ENCODE results near the gene BORCS6. TPM values are rescaled to one million over a fixed set of nuclear protein-coding genes. Genes with fewer than 3 reads are reported as not detected.

BORCS6 gene
- total and polyA plus RNA-seq, 2 of the 13 experiments (the other 11 are each of a cell fraction or from before 2014, with no cell fraction given): 2.0 to 5.1 TPM

DNA sequence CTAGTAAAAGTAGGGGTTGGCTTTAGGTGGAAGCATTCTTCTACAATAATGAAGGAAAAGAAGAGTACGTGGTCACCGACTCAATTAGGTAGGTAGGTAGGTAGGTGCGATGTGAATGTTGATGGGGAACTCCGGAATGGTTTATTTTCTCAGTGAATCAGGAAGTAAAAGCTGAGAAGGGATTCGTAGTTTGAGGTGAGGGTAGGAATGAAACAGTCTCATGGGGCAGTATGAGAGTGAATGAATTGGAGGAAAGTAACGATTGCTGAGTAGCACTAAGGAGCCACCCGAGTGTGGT lies 51.7 kb downstream of the BORCS6 start:
- Histone ChIP-seq H3K36me3 (replicated peaks in 1 of 2; ENCODE audit: control insufficient read depth in 1 of 2, insufficient read depth in 2 of 2, low read length in 2 of 2) (peaks cover 1 to 4% of the 10 kb centered on the region in 2 experiments; a peak in 1 of 5 replicates), H3K4me2 (ENCODE audit: low read depth, low read length) (peak overlapping the region; percentile 95), H3K79me2 (ENCODE audit: insufficient read depth, low read length) (no peaks in the 10 kb centered on the region), H3K27me3 (ENCODE audit: control insufficient read depth in 1 of 2, insufficient read depth in 2 of 2, low read length in 2 of 2) (no peaks in the 10 kb centered on the region; a peak in 1 of 5 replicates), H2AFZ (ENCODE audit: low read length) (peak overlapping the region; percentile 58), H3K9me3 (ENCODE audit: low read length) (no peaks in the 10 kb centered on the region), H3K4me1 (ENCODE audit: insufficient read depth, low read length) (peaks cover 41% of the 10 kb centered on the region), H3K9ac (ENCODE audit: insufficient read depth, low read depth, low read length) (peak overlapping the region; percentile 45; the same call in 1 of the 2 replicates), H3K4me3 (replicated peaks in 1 of 3; ENCODE audit: insufficient read depth in 1 of 3, low read depth in 2 of 3, low read length in 3 of 3) (peak overlapping the region; percentile 46 to 79 (median 56)), H3K27ac (ENCODE audit: extremely low read length, insufficient read depth, low read length) (no peak overlapping the region), H4K20me1 (ENCODE audit: insufficient read depth, low read length) (0 out of 2 replicates have a peak, but pooled peaks cover 3% of the 10 kb centered on the region)
- 2% methylated on average over 7 of the region's 7 CpGs for WGBS (ENCODE audit: low lambda C conversion rate)
- no TSS peak for BruUV-seq (replicated peaks)
- in situ Hi-C loops (cut with HindIII; ENCODE audit: extremely low pct_ligation_motif_present, low pct_unique_long_range_greater_than_20kb) (no loop called here), intact Hi-C loops (cut with micrococcal nuclease; ENCODE audit: unreplicated experiment) (loop anchor here (2.0 to 5.0 kb wide), 3 partner anchors 14 to 49 kb away; partner anchors contain the start of gene HES7)
- ChIA-PET CTCF (ENCODE audit: low intra/inter-chr PET ratio, low total read pairs) (interaction anchor here (0.6 to 2.4 kb wide), 8 partner anchors 18 to 394 kb away, joined by 3 to 28 read pairs (median 4); partner anchors contain the start of gene VAMP2), POLR2A (interaction anchor here (1.5 to 2.7 kb wide), 3 partner anchors 18 to 54 kb away, joined by 4 to 15 read pairs (median 11); no protein-coding TSS in a partner anchor)
- ATAC-seq: no peak; the same call in 2 of the 3 replicates
- TF ChIP-seq KDM6A (CRISPR knock-in tag; IDR thresholded peaks at IDR 0.05; ENCODE audit: low read depth) (no peak), HOXA3 (CRISPR knock-in tag; IDR thresholded peaks at IDR 0.05) (no peak), ZNF629 (CRISPR knock-in tag; conservative IDR thresholded peaks at IDR 0.05) (no peak), SMYD3 (CRISPR knock-in tag; IDR thresholded peaks at IDR 0.05) (0 out of 2 replicates have a peak, but pooled peaks have one; percentile 2), ZNF33A (CRISPR knock-in tag; IDR thresholded peaks at IDR 0.05; ENCODE audit: borderline replicate concordance) (0 out of 2 replicates have a peak, but pooled peaks have one; percentile 21)
- TF ChIP-seq, protein P1, sequence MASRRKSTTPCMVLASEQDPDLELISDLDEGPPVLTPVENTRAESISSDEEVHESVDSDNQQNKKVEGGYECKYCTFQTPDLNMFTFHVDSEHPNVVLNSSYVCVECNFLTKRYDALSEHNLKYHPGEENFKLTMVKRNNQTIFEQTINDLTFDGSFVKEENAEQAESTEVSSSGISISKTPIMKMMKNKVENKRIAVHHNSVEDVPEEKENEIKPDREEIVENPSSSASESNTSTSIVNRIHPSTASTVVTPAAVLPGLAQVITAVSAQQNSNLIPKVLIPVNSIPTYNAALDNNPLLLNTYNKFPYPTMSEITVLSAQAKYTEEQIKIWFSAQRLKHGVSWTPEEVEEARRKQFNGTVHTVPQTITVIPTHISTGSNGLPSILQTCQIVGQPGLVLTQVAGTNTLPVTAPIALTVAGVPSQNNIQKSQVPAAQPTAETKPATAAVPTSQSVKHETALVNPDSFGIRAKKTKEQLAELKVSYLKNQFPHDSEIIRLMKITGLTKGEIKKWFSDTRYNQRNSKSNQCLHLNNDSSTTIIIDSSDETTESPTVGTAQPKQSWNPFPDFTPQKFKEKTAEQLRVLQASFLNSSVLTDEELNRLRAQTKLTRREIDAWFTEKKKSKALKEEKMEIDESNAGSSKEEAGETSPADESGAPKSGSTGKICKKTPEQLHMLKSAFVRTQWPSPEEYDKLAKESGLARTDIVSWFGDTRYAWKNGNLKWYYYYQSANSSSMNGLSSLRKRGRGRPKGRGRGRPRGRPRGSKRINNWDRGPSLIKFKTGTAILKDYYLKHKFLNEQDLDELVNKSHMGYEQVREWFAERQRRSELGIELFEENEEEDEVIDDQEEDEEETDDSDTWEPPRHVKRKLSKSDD (CRISPR knock-in tag; IDR thresholded peaks at IDR 0.05; ENCODE audit: low read depth): no peak
- DNase-seq (ENCODE audit: low spot score): no peak
- FAIRE-seq: no peak

MicroRNAs encoded within 50 kb of the gene (microRNA counts, 767-probe panel; counts per million panel counts)
- microRNA hsa-miR-4521: not detected

Small RNAs within 50 kb of the gene (microRNA-seq; reads per million reads assigned to microRNA genes)
- gene MIR4521 (334 reads per million, percentile 82 among the genes with 10 or more reads in this experiment), gene MIR6883 (not detected)

Other genes starting within 250 kb of the BORCS6 start
- not detected in 2 replicates for gene GUCY2D, start 187.6 kb downstream of the BORCS6 start, total RNA-seq (2016; rRNA removed; fragmentation: Illumina TruSeq; extraction: Trizol)
- gene GUCY2D, start 187.6 kb downstream of the BORCS6 start, polyA plus RNA-seq (2011; rRNA removed): not detected in 2 replicates
- not detected in 2 replicates for gene ALOX15B, start 151.1 kb downstream of the BORCS6 start, total RNA-seq (2016; rRNA removed; fragmentation: Illumina TruSeq; extraction: Trizol)
- not detected in 2 replicates for gene ALOX15B, start 151.1 kb downstream of the BORCS6 start, polyA plus RNA-seq (2011; rRNA removed)
- not detected in 2 replicates for gene ALOX12B, start 102.5 kb downstream of the BORCS6 start, total RNA-seq (2016; rRNA removed; fragmentation: Illumina TruSeq; extraction: Trizol)
- gene ALOX12B, start 102.5 kb downstream of the BORCS6 start, polyA plus RNA-seq (2011; rRNA removed): 0.13 TPM in 1 of 2 replicates, not detected in the other
- gene ALOXE3, start 71.7 kb downstream of the BORCS6 start, total RNA-seq (2016; rRNA removed; fragmentation: Illumina TruSeq; extraction: Trizol): not detected in 2 replicates
- gene ALOXE3, start 71.7 kb downstream of the BORCS6 start, polyA plus RNA-seq (2011; rRNA removed): 0.07 TPM in 1 of 2 replicates, not detected in the other
- not detected in 2 replicates for gene HES7, start 66.1 kb downstream of the BORCS6 start, total RNA-seq (2016; rRNA removed; fragmentation: Illumina TruSeq; extraction: Trizol)
- gene HES7, start 66.1 kb downstream of the BORCS6 start, polyA plus RNA-seq (2011; rRNA removed): not detected in 2 replicates
- 2.6 and 5.5 TPM in 2 replicates for gene PER1, start 37.8 kb downstream of the BORCS6 start, total RNA-seq (2016; rRNA removed; fragmentation: Illumina TruSeq; extraction: Trizol)
- gene PER1, start 37.8 kb downstream of the BORCS6 start, polyA plus RNA-seq (2011; rRNA removed): 3.6 and 5.2 TPM in 2 replicates
- 2.0 and 3.9 TPM in 2 replicates for gene VAMP2, start 27.2 kb downstream of the BORCS6 start, total RNA-seq (2016; rRNA removed; fragmentation: Illumina TruSeq; extraction: Trizol)
- 17.2 and 19.6 TPM in 2 replicates for gene VAMP2, start 27.2 kb downstream of the BORCS6 start, polyA plus RNA-seq (2011; rRNA removed)
- gene TMEM107, start 13.8 kb downstream of the BORCS6 start, total RNA-seq (2016; rRNA removed; fragmentation: Illumina TruSeq; extraction: Trizol): 3.8 and 15.3 TPM in 2 replicates
- gene TMEM107, start 13.8 kb downstream of the BORCS6 start, polyA plus RNA-seq (2011; rRNA removed): 4.5 and 7.2 TPM in 2 replicates
- 67.7 and 75.3 TPM in 2 replicates for gene AURKB, start 20.4 kb upstream of the BORCS6 start, total RNA-seq (2016; rRNA removed; fragmentation: Illumina TruSeq; extraction: Trizol)
- gene AURKB, start 20.4 kb upstream of the BORCS6 start, polyA plus RNA-seq (2011; rRNA removed): 21.8 and 29.5 TPM in 2 replicates
- 5.4 and 7.2 TPM in 2 replicates for gene CTC1, start 57.9 kb upstream of the BORCS6 start, total RNA-seq (2016; rRNA removed; fragmentation: Illumina TruSeq; extraction: Trizol)
- gene CTC1, start 57.9 kb upstream of the BORCS6 start, polyA plus RNA-seq (2011; rRNA removed): 18.9 and 22.0 TPM in 2 replicates
- 42.8 and 58.2 TPM in 2 replicates for gene PFAS, start 59.1 kb upstream of the BORCS6 start, total RNA-seq (2016; rRNA removed; fragmentation: Illumina TruSeq; extraction: Trizol)
- gene PFAS, start 59.1 kb upstream of the BORCS6 start, polyA plus RNA-seq (2011; rRNA removed): 45.7 and 49.4 TPM in 2 replicates
- gene RANGRF, start 98.5 kb upstream of the BORCS6 start, total RNA-seq (2016; rRNA removed; fragmentation: Illumina TruSeq; extraction: Trizol): 18.6 and 21.3 TPM in 2 replicates
- 40.7 and 48.4 TPM in 2 replicates for gene RANGRF, start 98.5 kb upstream of the BORCS6 start, polyA plus RNA-seq (2011; rRNA removed)
- 0.28 and 0.91 TPM in 2 replicates for gene SLC25A35, start 105.2 kb upstream of the BORCS6 start, total RNA-seq (2016; rRNA removed; fragmentation: Illumina TruSeq; extraction: Trizol)
- 1.1 and 1.8 TPM in 2 replicates for gene SLC25A35, start 105.2 kb upstream of the BORCS6 start, polyA plus RNA-seq (2011; rRNA removed)
- gene ARHGEF15, start 120.1 kb upstream of the BORCS6 start, total RNA-seq (2016; rRNA removed; fragmentation: Illumina TruSeq; extraction: Trizol): not detected in 2 replicates
- gene ARHGEF15, start 120.1 kb upstream of the BORCS6 start, polyA plus RNA-seq (2011; rRNA removed): not detected in 2 replicates
- not detected in 2 replicates for gene ODF4, start 149.7 kb upstream of the BORCS6 start, total RNA-seq (2016; rRNA removed; fragmentation: Illumina TruSeq; extraction: Trizol)
- not detected in 2 replicates for gene ODF4, start 149.7 kb upstream of the BORCS6 start, polyA plus RNA-seq (2011; rRNA removed)
- gene RPL26, start 193.0 kb upstream of the BORCS6 start, total RNA-seq (2016; rRNA removed; fragmentation: Illumina TruSeq; extraction: Trizol): 2,817 and 3,645 TPM in 2 replicates
- 3,026 and 3,529 TPM in 2 replicates for gene RPL26, start 193.0 kb upstream of the BORCS6 start, polyA plus RNA-seq (2011; rRNA removed)
- gene RNF222, start 207.6 kb upstream of the BORCS6 start, total RNA-seq (2016; rRNA removed; fragmentation: Illumina TruSeq; extraction: Trizol): not detected in 2 replicates
- 0.04 TPM in 1 of 2 replicates, not detected in the other for gene RNF222, start 207.6 kb upstream of the BORCS6 start, polyA plus RNA-seq (2011; rRNA removed)
- gene NDEL1, start 245.7 kb upstream of the BORCS6 start, total RNA-seq (2016; rRNA removed; fragmentation: Illumina TruSeq; extraction: Trizol): 47.8 and 59.8 TPM in 2 replicates
- 119 and 153 TPM in 2 replicates for gene NDEL1, start 245.7 kb upstream of the BORCS6 start, polyA plus RNA-seq (2011; rRNA removed)

All from HepG2 (cell line).